HG03025 (cell line): ENCODE measurements around the gene NAIF1.

Source experiments
- ATAC-seq: cut with Tn5 transposase; IDR thresholded peaks from one replicate; pipeline ENCODE4 v1.9.1; 2021; ENCODE audit warnings: mild to moderate bottlenecking, moderate library complexity; ENCODE audit not compliant: unreplicated experiment, low FRiP score

NAIF1 gene

DNA sequence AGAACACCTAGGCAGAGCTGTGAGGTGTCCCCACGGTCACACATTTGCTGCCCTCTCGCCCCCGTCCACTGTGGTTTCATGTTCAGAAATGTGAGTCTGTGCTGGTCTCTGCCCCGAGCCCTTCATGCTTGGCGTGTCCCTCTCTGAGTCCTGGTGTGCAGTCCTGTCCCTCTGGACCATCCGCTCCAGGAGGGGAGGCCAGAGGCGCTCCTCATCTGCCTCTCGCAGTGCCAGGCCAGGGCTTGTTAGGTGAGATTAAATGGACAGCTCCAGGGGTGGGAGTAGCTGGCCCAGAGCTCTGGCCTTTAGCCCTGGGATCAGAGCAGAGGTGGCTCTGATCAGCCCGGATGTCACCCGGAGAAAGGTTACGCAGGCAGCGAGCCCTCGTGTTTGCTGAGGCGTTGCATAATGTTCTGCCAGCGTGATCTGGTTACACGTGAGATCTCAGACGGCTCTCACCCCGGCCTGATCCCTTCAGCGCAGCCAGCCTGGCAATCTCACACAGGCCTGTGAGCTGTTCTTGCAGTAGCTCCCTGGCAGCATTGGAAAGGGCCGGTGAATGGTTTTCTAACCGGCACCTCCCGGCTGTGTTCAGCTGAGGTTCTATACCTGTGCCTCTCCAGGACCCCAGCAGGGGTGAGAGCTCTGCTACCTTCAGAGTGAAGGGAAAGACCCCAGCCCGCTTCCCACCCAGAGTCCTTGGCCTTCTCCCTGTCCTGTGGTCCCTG is 35.9 kb upstream of the NAIF1 start:
- no peak for ATAC-seq

DNA sequence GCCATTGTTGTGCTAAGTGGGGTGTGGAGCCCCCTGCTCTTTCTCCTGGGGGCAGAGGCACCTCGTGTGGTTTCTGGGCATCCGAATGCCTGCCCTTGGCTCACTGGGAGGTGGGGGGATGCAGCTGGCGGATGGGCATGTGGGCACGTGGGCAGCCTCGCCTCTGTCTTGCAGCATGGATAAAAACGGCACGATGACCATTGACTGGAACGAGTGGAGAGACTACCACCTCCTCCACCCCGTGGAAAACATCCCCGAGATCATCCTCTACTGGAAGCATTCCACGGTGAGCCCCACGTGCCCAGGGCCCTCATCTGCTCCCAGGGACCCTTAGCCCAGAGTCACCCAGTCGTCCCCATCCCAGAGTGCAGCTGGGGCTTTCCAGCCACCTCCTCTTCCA is 35.1 kb upstream of the NAIF1 start:
- ATAC-seq, result no peak

DNA sequence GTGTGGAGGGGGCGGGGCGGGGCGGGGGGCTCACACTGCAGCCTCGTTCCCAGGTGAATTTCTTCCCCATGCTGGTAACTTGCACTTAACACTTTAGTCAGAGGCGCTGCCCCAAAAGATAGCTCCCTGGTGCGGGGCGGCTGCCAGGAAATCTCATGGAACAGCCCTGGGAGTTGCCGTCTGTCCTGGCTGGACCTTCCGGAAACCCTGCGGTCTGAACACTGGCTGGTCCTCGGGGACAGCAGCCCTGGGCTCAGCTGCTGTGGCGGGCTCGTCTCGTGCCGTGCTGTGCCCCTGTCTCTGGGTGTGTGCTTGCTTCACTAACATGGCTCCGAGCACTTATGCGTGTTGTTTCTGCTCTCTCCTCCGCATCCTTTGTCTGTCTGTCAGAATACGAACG is 34.6 kb upstream of the NAIF1 start:
- no peak for ATAC-seq

GRCh38 chr9:128101231-128101661 is 34.1 kb upstream of the NAIF1 start:
- no peak for ATAC-seq

DNA sequence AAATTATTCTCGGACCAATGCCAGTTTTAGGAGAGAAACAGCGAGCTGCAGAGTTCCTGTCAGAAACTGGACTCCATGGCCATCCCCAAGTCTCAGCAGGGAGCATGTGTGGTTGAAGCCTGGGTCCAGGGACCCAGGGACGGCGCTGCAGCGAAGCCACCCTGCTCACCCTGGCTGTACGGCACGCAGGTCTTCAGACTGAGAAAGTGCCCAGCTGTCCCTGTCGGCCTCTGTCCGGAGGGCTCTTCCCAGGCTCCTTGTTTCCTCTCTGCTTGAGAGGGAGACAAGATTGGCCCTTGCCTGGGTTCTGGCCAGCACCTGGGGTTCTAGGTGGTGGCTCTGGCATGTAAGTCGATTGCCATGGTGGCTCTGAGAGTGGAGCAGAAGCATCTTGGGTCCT is 33.5 kb upstream of the NAIF1 start:
- ATAC-seq, result no peak

GRCh38 chr9:128099932-128100491 is 32.9 kb upstream of the NAIF1 start:
- no peak for ATAC-seq

DNA sequence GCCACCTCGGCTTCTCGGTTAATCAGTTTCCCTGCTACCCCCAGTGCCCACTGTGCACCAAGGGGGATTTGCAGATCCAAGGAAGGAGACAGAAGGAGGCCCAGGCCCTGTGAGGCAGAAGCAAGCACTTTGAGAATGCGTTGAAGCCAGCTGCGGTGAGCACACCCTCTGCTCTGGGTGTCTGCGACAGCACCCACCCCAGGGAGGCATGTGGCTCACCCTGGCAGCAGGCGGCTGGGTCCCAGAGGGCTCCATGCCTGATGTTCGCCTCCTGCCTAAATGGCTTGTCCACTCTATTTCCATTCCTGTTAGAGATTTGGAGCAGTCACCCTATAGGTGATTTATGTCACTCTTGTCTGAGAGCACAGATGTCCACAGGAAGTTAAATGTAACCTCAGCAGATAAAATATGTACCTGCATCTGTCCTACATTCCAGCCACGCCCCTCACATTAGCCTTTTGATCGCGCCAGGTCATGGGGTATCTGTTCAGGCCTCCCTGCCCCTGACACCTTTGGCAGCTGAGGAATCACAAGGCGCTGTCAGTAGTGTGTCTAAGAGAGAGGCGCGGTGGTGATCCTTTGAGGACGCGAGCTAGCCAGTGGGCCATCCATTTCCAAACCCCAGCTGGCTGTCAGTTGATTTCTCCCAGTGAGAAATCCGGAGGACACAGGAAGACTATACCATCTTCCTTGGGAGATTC is 32.3 kb upstream of the NAIF1 start:
- no peak for ATAC-seq

GRCh38 chr9:128098297-128099230 is 31.4 kb upstream of the NAIF1 start:
- no peak for ATAC-seq

DNA sequence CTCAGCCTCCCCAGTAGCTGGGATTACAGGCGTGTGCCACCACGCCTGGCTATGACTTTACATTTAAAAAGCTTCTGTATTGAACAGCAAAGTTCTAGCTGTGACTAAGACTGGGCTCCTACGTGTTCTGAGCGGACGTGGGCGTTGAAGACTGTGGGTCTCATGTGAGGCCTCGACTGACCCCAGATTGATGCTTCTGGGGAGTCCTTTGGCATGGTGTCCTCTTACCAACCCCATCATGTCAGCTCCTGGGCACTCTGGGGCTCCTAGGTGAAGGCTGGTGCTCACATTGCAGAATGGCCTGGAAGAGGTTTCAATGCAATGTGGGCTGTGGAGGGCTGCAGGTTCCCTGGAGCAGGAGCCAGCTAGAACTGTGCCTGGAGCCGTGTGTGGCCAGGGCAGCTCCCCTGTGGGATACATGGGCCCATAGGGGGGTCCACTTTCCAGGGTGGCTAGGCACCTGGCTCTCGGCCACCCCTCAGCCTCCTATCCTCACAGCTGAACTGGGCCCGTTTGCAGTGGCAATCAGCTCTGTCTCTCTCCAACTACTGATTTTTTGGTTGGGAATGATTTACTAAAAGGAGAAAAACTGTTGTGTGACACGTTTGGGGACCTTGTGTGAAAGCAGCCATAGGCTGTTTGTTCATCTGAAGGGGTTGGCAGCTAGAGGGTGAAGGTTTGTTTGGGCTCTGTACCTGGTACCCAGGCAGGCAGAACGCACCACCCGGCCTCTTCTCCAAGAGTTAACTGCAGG is 30.6 kb upstream of the NAIF1 start:
- no peak for ATAC-seq

DNA sequence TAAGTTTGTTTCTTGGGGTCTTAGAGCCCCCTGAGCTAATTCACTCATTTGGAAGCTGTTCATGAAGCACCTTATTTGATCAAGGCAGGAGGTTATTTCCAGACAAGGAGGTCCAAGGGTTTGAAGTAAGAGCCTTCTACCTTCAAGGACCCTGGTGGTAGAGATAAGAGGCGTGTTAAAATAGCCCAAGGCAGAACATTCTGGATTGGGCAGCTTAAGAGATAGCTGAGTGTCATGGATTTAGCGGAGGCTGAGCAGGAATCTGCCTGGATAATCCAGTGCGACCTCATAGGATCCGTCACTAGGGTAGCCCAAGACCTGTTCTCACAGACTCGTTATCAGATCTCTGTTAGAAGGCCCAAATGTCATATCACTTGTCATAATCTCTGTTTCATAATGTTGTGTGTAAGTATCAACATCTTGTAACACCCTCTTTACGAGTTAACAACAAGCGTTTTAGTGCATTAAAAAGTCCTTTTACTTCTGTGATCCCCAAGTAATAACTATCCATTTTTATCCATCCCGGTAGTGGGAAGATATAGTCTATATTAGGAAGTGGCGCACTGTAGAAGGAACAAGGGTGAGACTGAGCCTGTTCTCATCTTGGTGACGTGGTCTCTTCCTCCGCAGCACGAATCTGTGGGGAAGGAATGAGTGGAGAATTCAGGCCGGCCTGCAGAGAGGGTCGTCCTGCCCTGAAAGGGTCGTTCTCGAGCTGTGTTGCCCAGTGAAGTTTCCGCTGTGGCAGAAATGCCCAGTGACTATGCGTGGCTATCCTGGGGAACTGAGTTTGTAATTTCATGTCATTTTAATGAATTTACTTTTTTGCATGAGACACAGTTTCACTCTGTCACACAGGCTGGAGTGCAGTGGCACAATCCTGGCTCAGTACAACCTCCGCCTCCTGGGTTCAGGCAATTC is 29.8 kb upstream of the NAIF1 start:
- no peak for ATAC-seq

GRCh38 chr9:128094950-128095544 is 27.9 kb upstream of the NAIF1 start:
- no peak for ATAC-seq

- ATAC-seq, result no peak
These were observed 27.2 kb upstream of the NAIF1 start for GRCh38 chr9:128094166-128094949.

DNA sequence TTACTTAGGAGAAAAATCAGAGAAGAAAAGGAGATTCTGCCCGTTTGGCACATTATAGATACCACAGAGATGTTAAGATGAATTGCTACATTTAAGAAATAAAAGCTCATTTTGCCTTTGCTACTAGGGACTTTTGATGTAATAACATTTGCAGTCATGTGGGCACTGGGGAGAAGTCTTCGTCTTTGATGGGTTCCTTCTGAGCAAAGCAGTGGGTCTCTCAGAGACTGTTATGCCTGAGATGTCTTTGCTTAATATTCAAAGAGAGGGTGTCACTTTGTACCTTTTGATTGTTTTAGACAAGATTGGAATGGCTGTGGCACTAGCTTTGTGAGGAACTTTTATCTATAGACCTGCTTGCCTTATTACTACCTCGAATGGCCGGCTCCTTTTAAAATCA is 25.9 kb upstream of the NAIF1 start:
- ATAC-seq, result no peak

- no peak for ATAC-seq
These were observed 25.3 kb upstream of the NAIF1 start for GRCh38 chr9:128092199-128092977.

DNA sequence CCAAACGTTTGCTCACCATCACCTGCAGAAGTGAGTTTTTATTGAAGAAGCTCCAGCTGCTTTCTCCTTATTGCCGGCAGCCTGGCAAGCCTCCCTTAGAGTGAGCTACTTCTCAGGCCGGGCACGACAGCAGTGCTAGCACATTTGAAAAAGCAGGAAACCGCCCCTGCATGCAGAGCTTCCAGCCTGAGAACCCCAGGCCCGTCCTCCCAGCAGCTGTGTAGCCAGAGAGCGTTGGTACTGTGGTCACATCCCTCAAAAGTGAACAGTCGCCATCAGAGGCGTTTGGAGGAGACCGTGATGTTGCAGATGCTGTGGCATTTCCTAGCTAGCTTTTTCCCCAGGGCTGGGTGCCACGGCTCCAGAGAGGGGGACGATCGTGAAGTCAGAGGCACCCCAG is 24.5 kb upstream of the NAIF1 start:
- no peak for ATAC-seq

GRCh38 chr9:128091144-128091543 is 24.0 kb upstream of the NAIF1 start:
- ATAC-seq, result no peak

DNA sequence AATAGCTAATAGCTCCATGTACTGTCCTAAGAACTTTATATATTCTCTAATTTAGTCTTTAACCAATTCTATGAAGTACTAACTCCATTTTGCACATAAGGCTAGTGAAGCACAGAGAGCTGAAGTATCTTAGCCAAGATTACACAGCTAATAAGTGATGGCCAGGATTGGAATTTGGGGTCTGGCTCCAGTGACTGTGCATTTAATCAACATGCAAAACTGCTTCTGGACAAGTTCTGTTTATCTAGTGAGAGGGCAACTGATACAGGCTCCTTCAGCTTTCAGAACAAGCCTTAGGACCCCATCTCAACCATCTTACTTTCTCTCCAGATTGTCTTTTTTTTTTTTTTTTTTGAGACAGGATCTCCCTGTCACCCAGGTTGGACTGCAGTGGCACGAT is 22.2 kb upstream of the NAIF1 start:
- no peak for ATAC-seq
